Measurements from ENCODE around the gene HSPBP1. TPM values are rescaled to one million over a fixed set of nuclear protein-coding genes. Genes with fewer than 3 reads are reported as not detected.
"Not testable (repeated sequence)": the region's sequence is repeated elsewhere in the genome, so short reads cannot be mapped to it uniquely, and the experiment has no call there.

Gene HSPBP1
- total RNA-seq (2014; rRNA removed; shearing (Covaris generic)) = 39.3 and 40.8 TPM in 2 replicates

GRCh38 chr19:55279770-55280643 lies at the start of gene HSPBP1:
Gene HSPBP1 (minus strand): TSS chr19:55280110. CDS start chr19:55279608, 502 bp downstream.
- H3K27me3 ChIP-seq = no peaks in the 10 kb centered on the region

GRCh38 chr19:55328774-55329318 lies 48.9 kb upstream of the HSPBP1 start:
- not testable (repeated sequence) for H3K4me1 ChIP-seq; H3K27me3 ChIP-seq; H3K9me3 ChIP-seq (replicated peaks); H3K36me3 ChIP-seq; H3K4me3 ChIP-seq; DNase-seq; H3K27ac ChIP-seq

More at GRCh38 chr19:55279770-55280643, at the start of gene HSPBP1:
- Histone ChIP-seq H3K9me3 (replicated peaks) (no peaks in the 10 kb centered on the region), H3K4me3 (peak within 1 kb of the TSS; percentile 77), H3K4me1 (peaks cover 8% of the 10 kb centered on the region; the same call in 1 of the 2 replicates), H3K36me3 (peaks cover 6% of the 10 kb centered on the region; the same call in 1 of the 2 replicates), H3K27ac (peak within 1 kb of the TSS; percentile 20; the same call in 1 of the 2 replicates)
- peak; percentile 96 for DNase-seq

GRCh38 chr19:55325172-55325571 lies 45.3 kb upstream of the HSPBP1 start, which contains the start of gene TMEM150B:
Gene TMEM150B (minus strand): TSS chr19:55325341. CDS start chr19:55321036, 4,305 bp downstream.
- Histone ChIP-seq H3K27ac (no peak within 1 kb of the TSS), H3K9me3 (replicated peaks) (no peaks in the 10 kb centered on the region), H3K36me3 (no peaks in the 10 kb centered on the region), H3K4me3 (no peak within 1 kb of the TSS), H3K27me3 (peaks cover 6% of the 10 kb centered on the region; the same call in 1 of the 2 replicates), H3K4me1 (no peaks in the 10 kb centered on the region)
- DNase-seq = no peak

GRCh38 chr19:55324662-55325061 lies 44.8 kb upstream of the HSPBP1 start:
- H3K9me3 ChIP-seq (replicated peaks) = no peaks in the 10 kb centered on the region
- H3K4me3 ChIP-seq = no peak overlapping the region

GRCh38 chr19:55322204-55322885 lies 42.4 kb upstream of the HSPBP1 start:
- no peak for DNase-seq
- H3K4me3 ChIP-seq = no peak overlapping the region
- no peak overlapping the region for H3K27ac ChIP-seq
- H3K4me1 ChIP-seq = no peaks in the 10 kb centered on the region
- no peaks in the 10 kb centered on the region for H3K36me3 ChIP-seq
- H3K9me3 ChIP-seq (replicated peaks) = no peaks in the 10 kb centered on the region
- H3K27me3 ChIP-seq = peaks cover 6% of the 10 kb centered on the region; the same call in 1 of the 2 replicates

More at GRCh38 chr19:55324662-55325061, 44.8 kb upstream of the HSPBP1 start:
- Histone ChIP-seq H3K27ac (no peak overlapping the region), H3K4me1 (no peaks in the 10 kb centered on the region), H3K27me3 (peaks cover 6% of the 10 kb centered on the region; the same call in 1 of the 2 replicates), H3K36me3 (no peaks in the 10 kb centered on the region)
- DNase-seq = no peak

- H3K4me3 ChIP-seq = no peak overlapping the region
- no peak overlapping the region for H3K27ac ChIP-seq
- H3K36me3 ChIP-seq = no peaks in the 10 kb centered on the region
- no peaks in the 10 kb centered on the region for H3K4me1 ChIP-seq
- H3K27me3 ChIP-seq = peaks cover 6% of the 10 kb centered on the region; the same call in 1 of the 2 replicates
- no peaks in the 10 kb centered on the region for H3K9me3 ChIP-seq (replicated peaks)
- DNase-seq = no peak
These were observed 41.7 kb upstream of the HSPBP1 start for GRCh38 chr19:55321466-55322137.

- H3K27ac ChIP-seq = no peak overlapping the region
- H3K4me1 ChIP-seq = no peaks in the 10 kb centered on the region
- H3K9me3 ChIP-seq (replicated peaks) = no peaks in the 10 kb centered on the region
- H3K27me3 ChIP-seq = peaks cover 6% of the 10 kb centered on the region; the same call in 1 of the 2 replicates
- DNase-seq = no peak
- H3K4me3 ChIP-seq = no peak overlapping the region
- no peaks in the 10 kb centered on the region for H3K36me3 ChIP-seq
These were observed 41.0 kb upstream of the HSPBP1 start for GRCh38 chr19:55320844-55321419.

- no peaks in the 10 kb centered on the region for H3K9me3 ChIP-seq (replicated peaks)
- H3K4me3 ChIP-seq = no peak overlapping the region
- no peaks in the 10 kb centered on the region for H3K36me3 ChIP-seq
- peaks cover 6% of the 10 kb centered on the region; the same call in 1 of the 2 replicates for H3K27me3 ChIP-seq
- peak; percentile 47 to 59 for DNase-seq
- no peak overlapping the region for H3K27ac ChIP-seq
- H3K4me1 ChIP-seq = no peaks in the 10 kb centered on the region
These were observed 39.9 kb upstream of the HSPBP1 start for GRCh38 chr19:55319785-55320184.

GRCh38 chr19:55316646-55317045 lies 36.7 kb upstream of the HSPBP1 start:
- no peak overlapping the region for H3K27ac ChIP-seq
- no peak overlapping the region for H3K4me3 ChIP-seq
- H3K9me3 ChIP-seq (replicated peaks) = no peaks in the 10 kb centered on the region
- H3K36me3 ChIP-seq = no peaks in the 10 kb centered on the region
- no peaks in the 10 kb centered on the region for H3K4me1 ChIP-seq
- no peaks in the 10 kb centered on the region; the same call in 1 of the 2 replicates for H3K27me3 ChIP-seq
- no peak for DNase-seq

- H3K36me3 ChIP-seq = no peaks in the 10 kb centered on the region
- no peaks in the 10 kb centered on the region for H3K27me3 ChIP-seq
- H3K4me3 ChIP-seq = no peak overlapping the region
- no peak for DNase-seq
- H3K27ac ChIP-seq = no peak overlapping the region
- no peaks in the 10 kb centered on the region for H3K4me1 ChIP-seq
- H3K9me3 ChIP-seq (replicated peaks) = no peaks in the 10 kb centered on the region
These were observed 36.1 kb upstream of the HSPBP1 start for GRCh38 chr19:55315956-55316525.

GRCh38 chr19:55314396-55314795 lies 34.5 kb upstream of the HSPBP1 start:
- H3K9me3 ChIP-seq (replicated peaks) = no peaks in the 10 kb centered on the region
- no peaks in the 10 kb centered on the region for H3K27me3 ChIP-seq
- 0 out of 2 replicates have a peak, but pooled peaks cover under 1% of the 10 kb centered on the region for H3K36me3 ChIP-seq
- H3K4me1 ChIP-seq = no peaks in the 10 kb centered on the region
- no peak for DNase-seq
- H3K27ac ChIP-seq = no peak overlapping the region
- no peak overlapping the region for H3K4me3 ChIP-seq

GRCh38 chr19:55312621-55313512 lies 33.0 kb upstream of the HSPBP1 start:
- DNase-seq = no peak
- 0 out of 2 replicates have a peak, but pooled peaks cover 5% of the 10 kb centered on the region for H3K36me3 ChIP-seq
- H3K27me3 ChIP-seq = no peaks in the 10 kb centered on the region
- no peaks in the 10 kb centered on the region for H3K9me3 ChIP-seq (replicated peaks)
- no peak overlapping the region for H3K4me3 ChIP-seq
- no peak overlapping the region for H3K27ac ChIP-seq
- H3K4me1 ChIP-seq = no peaks in the 10 kb centered on the region

GRCh38 chr19:55311797-55312196 lies 31.9 kb upstream of the HSPBP1 start:
- H3K4me1 ChIP-seq = no peaks in the 10 kb centered on the region
- 0 out of 2 replicates have a peak, but pooled peaks cover 5% of the 10 kb centered on the region for H3K36me3 ChIP-seq
- DNase-seq = no peak

More at GRCh38 chr19:55311797-55312196, 31.9 kb upstream of the HSPBP1 start:
- H3K27me3 ChIP-seq = no peaks in the 10 kb centered on the region
- H3K4me3 ChIP-seq = no peak overlapping the region
- H3K9me3 ChIP-seq (replicated peaks) = no peaks in the 10 kb centered on the region
- no peak overlapping the region for H3K27ac ChIP-seq

All from SJCRH30 (cell line).